Measurements from ENCODE around the gene TMX4.
"Not testable (repeated sequence)": the region's sequence is repeated elsewhere in the genome, so short reads cannot be mapped to it uniquely, and the experiment has no call there.

The TMX4 gene

DNA sequence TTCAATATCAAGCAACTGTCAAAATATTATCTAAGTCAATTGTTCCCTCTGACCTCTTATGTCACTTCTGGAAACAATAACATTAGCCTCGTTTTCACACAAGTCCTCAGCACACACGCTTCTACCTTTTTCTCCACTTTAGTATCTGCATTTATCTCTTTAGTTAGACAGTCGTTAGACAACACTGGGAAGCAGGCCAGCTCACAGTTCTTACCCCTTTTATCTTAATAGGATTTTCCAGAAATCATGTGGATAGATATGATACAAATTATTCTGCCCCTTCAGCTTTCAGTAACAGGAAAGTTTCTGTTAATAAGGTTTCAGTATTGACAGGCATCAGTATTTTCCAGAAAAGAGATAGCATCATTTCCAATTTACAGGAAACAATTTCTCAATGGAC lies 53.4 kb downstream of the TMX4 start:
- no peak for DNase-seq

DNA sequence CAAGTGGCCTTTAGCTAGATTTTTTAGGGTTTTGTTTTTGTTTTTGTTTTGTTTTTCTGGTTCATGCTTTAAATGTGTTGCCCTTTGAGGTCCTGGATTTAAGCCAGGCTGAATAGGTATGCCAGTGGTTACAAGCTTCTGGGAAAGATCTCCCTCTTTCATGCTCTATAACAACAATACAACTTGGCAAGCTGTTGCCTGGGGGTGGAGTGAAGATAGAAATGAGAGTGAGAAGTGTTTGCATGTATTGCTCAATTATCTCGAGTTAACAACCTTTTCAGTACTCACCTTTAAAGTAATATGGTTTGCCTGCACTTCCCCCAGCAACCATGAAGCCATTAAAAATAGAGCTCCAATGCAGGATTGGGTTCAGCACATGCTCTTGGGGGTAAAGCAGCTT lies 60.1 kb downstream of the TMX4 start:
- DNase-seq = no peak

DNA sequence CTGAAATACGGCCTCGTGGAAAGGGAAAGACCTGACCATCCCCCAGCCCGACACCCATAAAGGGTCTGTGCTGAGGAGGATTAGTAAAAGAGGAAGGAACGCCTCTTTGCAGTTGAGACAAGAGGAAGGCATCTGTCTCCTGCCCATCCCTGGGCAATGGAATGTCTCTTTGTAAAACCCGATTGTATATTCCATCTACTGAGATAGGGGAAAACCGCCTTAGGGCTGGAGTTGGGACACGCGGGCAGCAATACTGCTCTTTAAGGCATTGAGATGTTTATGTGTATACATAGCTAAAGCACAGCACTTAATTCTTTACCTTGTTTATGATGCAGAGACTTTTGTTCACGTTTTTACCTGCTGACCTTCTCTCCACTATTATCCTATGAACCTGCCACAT lies 63.0 kb downstream of the TMX4 start:
- not testable (repeated sequence) for DNase-seq

DNA sequence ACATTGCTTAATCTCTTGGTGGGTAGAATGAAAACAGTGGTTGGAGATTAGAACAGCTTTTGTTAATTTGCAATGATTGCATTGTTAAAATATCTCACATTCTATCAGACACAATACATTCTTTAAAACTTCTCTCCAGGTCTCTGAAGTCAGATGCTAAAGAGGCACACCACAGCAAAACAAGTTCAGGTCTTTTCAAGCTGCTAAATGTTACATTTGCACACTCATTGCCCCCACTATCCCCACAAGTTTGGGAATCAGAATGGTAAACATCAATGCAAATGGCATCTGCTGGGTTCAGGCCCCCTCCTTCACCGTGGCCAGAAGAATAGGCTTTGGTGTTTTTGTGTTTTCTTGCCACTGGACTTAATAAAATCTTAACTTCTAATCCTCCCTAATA lies 69.2 kb downstream of the TMX4 start:
- DNase-seq = no peak

DNA sequence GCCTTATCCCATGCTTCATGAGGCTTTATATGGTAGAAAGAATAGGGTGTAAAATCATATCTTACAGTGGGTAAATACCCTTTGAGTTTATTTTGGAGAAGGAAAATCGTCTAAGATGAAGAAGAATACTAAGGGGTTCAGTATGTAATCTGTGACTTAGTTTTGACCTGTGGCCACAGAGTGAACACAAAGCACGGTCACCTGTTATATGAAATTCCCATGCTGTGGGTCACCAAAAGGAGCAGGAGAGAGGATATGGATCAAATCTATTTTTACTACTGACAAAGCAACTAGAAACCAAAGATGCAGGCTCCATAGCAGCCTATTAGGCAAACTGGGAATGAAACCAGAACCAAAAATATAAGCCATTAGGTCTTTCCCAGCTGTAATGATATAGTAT lies 75.7 kb downstream of the TMX4 start:
- DNase-seq = no peak

DNA sequence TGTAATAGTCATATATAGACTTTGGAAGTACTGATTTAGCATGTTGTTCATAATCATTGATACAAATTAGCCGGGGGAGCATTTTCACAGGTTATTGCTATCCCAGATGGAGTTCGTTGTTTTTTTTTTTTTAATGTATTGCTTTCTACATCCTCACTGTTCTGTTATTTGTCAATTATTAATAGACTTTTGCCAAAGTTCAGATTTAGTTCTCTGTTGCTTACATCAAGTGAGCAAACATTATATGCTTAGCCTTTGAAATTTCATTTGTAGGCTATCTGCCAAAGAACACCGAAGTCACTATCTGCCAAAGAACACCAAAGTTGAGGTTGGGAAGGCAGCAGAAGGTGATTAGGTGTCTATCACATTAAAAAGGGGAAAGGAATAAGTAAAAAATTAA lies 79.2 kb downstream of the TMX4 start, which contains the start of gene HAO1:
Gene HAO1, minus strand, starts transcription at position 118 of the 400 bp plus-strand sequence. Its CDS starts 36 bp downstream, at position 82.
- no peak for DNase-seq

DNA sequence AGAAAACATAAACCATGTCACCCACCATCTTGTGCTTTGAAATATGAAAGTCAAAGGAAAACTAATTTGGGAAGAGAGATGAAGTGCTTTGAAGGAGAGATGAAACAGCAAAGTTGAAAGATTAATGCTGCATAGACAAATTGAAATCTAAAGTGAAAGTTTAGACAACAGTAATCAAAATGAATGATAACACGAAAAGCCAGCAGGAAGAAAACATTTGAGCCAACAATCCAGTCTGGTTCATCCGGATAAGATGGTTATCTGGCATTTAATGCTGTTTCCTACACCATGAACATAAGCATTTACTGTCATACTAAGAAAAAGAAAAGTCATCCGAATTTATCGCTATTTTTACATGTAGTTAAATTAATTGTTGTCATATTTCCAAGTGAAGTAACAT lies 79.9 kb downstream of the TMX4 start:
- DNase-seq = no peak

DNA sequence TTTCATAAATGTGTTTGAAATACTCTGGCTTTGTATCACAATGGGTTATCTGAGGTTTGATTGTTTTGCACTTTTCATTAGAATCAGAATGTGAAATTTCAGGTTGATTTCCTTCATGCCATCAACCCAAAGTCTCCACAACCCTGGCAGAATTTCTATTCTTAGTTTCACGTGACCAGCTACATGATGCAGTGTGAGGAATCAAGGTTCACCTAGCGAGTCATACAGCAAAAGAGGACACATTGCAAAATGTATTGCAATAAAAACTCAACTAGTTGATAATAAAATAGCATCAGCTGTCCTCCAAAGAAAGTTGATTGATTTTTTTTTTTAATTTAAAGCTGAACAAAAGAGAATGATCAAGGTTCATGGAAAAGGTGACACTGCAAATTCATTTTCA lies 81.5 kb downstream of the TMX4 start:
- DNase-seq = no peak

DNA sequence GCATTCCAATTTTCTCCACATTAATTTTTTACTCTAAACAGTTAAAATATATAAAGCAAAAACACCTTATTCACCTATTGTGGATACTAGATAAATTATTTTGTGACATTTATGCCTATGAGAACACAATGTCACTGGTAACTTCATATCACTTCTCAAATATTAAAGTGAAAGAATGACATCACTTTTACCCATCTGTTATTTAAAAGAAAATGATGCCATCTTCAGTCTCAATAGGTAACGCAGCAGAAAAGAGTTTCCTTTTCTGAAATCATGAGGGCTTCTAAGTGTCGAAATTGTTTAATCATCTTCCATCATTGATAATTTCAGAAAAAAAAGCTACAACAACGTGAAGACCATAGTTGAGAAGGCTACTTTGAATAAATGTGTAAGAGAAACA lies 82.2 kb downstream of the TMX4 start:
- DNase-seq = no peak

DNA sequence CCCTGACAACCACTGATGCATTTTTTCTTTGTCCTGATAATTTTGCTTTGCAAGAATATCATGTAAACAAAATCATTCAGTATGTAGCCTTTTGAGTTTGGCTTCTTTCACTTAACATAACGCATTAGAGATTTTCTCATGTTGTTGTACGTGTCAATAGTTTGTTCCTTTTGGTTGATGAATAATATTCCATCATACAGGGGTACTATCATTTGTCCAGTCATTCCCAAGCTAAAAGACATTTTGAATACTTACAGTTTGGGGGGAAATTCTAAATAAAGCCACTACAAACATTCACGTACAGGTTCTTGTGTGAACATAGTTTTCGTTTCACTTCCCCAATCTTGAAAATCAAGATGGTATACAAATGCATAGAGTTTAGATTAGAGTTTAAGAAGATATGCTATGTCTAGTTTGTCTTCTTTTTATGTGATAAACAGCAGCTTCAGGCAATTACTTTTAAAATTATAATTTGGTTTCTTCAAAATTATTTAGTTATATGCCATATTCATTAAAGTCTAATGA lies 84.5 kb downstream of the TMX4 start:
- no peak for DNase-seq

DNA sequence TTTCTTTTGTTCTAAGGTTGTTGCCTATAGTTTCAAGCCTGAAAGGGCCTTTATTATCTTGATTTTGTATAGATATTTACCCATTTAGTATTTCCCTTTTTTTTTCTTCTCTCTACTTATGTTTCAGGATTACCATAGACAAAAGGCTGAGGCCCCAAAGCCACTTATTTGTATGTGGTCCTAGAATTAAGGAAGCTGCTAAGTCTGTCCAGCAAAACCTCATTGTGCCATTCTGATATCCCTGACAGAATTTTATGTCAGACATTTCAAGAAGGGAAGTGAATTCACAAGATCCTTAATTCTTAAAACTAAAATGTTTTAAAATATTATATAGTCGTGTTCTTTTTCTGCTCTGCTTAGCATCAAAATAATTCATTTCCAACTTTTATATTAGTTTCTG lies 86.2 kb downstream of the TMX4 start:
- DNase-seq = no peak

DNA sequence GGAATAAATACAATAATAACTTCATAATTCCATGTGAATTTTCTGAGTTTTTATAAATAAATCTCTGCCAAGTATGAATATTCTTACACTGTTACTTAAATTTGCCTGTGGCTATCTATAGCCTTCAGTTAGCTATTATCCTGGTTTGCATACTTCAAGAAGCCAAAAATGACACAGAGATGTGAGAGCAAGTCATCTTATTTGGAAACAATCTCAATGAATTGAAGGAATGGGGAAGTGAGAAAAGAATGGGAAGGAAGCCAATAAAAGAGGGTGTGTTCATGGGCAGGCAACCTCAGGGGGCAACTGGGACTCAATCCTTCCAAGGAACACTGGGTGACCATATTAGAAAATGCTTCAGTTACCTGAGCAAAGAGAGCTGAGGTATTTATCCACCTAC lies 89.2 kb downstream of the TMX4 start:
- DNase-seq = no peak
